Stimulated activated CD4-positive, alpha-beta T cell treated with anti-CD3 and anti-CD28 coated beads, TNF-alpha, amount 100 ng/mL, for 24 hours (primary cell): Measurements from ENCODE around the gene SGO2.
"Not testable (repeated sequence)": the region's sequence is repeated elsewhere in the genome, so short reads cannot be mapped to it uniquely, and the experiment has no call there.

Experiments used
- DNase-seq, 3 experiments: peaks; one replicate each; pipeline ENCODE4 v3.0.0-alpha.2; 2020; ENCODE audit warnings: low read depth in 3 of 3

SGO2 gene

DNA sequence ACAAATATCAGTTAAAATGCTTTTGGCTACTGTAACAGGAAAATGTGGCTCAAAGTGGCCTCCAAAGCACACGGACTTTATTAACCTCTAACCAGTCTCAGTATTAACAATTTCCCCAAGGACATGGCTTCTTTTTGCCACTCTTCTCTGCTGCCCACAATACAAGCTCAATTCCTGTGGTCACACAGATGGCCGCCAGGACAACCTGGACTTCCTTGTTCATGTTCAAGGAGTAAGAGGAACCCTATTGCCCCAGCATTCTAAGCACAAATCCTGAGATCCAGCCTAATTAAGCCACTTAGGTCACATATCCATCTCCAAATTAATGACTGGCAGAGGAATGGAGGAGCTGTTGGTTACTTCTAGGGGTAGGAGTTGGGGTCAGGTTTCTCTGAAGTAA, 98.0 kb downstream of the SGO2 start:
- DNase-seq, result no peak

GRCh38 chr2:200624658-200625057, 98.7 kb downstream of the SGO2 start:
- no peak for DNase-seq

- no peak for DNase-seq
Observed at GRCh38 chr2:200625282-200625681, 99.3 kb downstream of the SGO2 start.

GRCh38 chr2:200625958-200626363, 100.0 kb downstream of the SGO2 start:
- no peak for DNase-seq

DNA sequence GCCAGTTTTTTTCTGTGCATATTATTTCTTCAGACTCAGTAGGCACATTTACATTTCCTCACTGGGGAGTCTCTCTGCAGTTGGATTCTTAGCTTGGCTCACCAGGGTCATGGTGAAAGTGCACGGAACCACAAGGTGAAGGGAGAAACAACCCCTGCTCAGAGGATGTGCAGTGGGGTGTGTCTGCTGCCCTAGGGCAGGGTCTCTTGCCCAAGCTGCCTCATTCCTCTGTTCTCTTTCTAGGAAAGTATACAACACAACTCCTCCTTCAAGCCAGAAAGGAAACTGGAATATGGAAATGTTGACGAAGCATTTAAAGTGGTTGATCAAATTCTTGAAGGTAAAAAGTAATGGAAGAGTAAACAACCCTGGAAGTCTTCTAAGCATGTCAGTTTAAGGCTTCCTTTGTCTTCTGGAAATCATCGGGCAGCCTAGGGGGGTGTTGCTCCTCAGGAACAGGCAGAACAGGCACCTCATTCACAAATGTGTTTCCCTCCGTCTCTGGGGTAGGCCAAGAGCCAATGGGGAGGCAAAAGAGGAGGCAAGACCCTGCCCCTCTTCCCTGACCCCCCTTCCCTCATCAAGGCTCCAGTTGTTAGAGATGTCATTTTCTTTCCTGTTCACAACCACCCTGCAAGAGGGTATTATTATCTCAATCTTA, 101.2 kb downstream of the SGO2 start:
- DNase-seq, result no peak

DNA sequence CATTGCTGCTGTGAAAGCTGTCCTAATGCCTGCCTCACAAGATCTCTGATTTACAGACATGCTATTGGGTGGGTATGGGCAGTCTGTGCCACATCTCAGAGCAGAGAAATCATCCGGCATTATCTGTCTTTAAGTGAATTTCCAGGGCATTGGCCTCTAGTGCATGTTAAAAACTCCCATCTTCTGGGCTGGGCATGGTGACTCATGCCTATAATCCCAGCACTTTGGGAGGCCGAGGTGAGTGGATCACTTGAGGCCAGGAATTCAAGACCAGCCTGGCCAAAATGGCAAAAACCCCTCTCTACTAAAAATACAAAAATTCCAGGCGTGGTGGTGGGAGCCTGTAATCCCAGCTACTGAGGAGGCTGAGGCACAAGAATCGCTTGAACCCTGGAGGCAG, 102.5 kb downstream of the SGO2 start:
- not testable (repeated sequence) for DNase-seq

- DNase-seq, result no peak
Observed at GRCh38 chr2:200631287-200631686, 105.3 kb downstream of the SGO2 start.
